ENCODE data around the gene ARNT2. TPM values are rescaled to one million over a fixed set of nuclear protein-coding genes. Genes with fewer than 3 reads are reported as not detected.

ARNT2 gene
- polyA plus RNA-seq, 2 of the 4 experiments (the other 2 are of a cell fraction): 8.9 to 17.0 TPM

DNA sequence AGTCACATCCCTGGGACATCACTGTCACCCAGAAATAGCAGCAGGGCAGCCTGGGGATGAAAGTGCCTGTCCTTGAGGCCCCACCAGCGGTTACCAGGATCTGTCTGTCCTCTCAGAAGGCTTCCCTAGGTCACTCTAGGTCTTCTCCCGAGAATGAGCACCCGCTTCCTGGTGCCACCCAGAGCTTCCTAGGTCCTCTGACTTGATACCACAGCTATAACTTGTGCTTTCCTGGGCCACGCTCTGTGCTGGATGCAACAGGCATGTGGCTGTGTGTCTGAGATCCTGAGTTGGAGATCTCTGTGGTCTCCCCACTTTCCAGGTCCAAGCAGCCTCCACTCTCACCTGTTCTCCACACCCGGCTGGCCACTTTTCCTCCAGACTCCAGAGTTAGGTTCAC is 25.8 kb downstream of the ARNT2 start:
- no peak for FAIRE-seq
- Histone ChIP-seq H3K27ac (no peak overlapping the region), H3K4me2 (no peak overlapping the region), H3K4me1 (no peaks in the 10 kb centered on the region; the same call in 2 of the 3 replicates), H3K4me3 (no peak overlapping the region), H3K9me3 (no peaks in the 10 kb centered on the region)
- ChIA-PET CTCF (interaction anchor here (1.2 to 2.4 kb wide), 2 partner anchors 11 to 15 kb away, joined by 5 to 21 read pairs; no protein-coding TSS in a partner anchor), POLR2A (no interaction called here)
- TF ChIP-seq, protein P1, sequence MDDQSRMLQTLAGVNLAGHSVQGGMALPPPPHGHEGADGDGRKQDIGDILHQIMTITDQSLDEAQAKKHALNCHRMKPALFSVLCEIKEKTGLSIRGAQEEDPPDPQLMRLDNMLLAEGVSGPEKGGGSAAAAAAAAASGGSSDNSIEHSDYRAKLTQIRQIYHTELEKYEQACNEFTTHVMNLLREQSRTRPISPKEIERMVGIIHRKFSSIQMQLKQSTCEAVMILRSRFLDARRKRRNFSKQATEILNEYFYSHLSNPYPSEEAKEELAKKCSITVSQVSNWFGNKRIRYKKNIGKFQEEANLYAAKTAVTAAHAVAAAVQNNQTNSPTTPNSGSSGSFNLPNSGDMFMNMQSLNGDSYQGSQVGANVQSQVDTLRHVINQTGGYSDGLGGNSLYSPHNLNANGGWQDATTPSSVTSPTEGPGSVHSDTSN (IDR thresholded peaks at IDR 0.05): no peak
- TF ChIP-seq, protein P2, sequence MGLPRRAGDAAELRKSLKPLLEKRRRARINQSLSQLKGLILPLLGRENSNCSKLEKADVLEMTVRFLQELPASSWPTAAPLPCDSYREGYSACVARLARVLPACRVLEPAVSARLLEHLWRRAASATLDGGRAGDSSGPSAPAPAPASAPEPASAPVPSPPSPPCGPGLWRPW (IDR thresholded peaks at IDR 0.05): no peak
- TF ChIP-seq CHD4 (IDR thresholded peaks at IDR 0.05; ENCODE audit: borderline replicate concordance) (no peak), RFX5 (IDR thresholded peaks at IDR 0.05) (no peak), JUN (IDR thresholded peaks at IDR 0.05) (no peak)
- TF ChIP-seq, protein P3, sequence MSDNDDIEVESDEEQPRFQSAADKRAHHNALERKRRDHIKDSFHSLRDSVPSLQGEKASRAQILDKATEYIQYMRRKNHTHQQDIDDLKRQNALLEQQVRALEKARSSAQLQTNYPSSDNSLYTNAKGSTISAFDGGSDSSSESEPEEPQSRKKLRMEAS (IDR thresholded peaks at IDR 0.05): no peak
- DNase-seq (ENCODE audit: low read depth in 1 of 2, low spot score in 1 of 2): no peak
- no peak for ATAC-seq
- 79% methylated on average over 5 of the region's 5 CpGs for WGBS (ENCODE audit: missing lambda C conversion rate)

DNA sequence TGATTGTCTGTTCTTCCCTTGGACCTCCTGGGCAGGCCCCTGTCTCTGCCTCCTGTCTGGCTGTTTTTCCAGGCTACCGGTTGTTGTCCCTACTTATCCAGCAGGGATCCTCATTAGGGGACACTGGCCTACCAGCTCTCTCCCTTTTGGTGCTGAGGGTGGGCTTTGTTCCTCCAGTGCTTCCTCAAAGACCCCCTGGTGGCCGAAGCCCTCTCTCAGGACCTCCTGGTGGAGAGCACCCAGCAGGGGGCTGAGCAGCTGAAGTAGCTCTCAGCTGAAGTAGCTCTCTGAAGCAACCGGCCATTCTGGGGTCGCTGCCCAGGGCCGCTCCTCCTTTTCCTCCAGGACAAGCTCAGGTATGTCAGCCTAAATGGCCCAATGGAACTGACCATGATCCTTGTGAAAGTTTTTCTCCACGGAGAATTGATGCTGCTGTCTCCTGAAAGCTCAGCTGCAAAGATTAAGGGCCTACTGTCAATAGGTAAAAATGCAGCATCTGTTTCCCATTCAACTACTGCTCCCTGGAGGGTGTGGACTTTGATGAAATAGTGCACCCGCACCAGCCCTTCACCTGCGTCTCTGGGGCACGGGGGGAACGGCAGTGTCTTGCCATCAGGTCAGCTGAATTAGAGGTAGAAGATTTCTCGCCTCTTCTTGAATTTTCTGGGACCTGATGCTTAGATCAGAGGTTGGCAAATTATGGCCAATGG is 27.6 kb downstream of the ARNT2 start:
- 66% methylated on average over 10 of the region's 11 CpGs for WGBS (ENCODE audit: missing lambda C conversion rate)

More for the DNA sequence above, 27.6 kb downstream of the ARNT2 start:
- Histone ChIP-seq H3K4me2 (no peak overlapping the region), H3K27ac (no peak overlapping the region), H3K4me3 (no peak overlapping the region), H3K9me3 (no peaks in the 10 kb centered on the region), H3K4me1 (peaks cover 10% of the 10 kb centered on the region)
- TF ChIP-seq REST (IDR thresholded peaks at IDR 0.05) (no peak), NPAS2 (CRISPR knock-in tag; IDR thresholded peaks at IDR 0.05; ENCODE audit: borderline replicate concordance) (no peak), ZFP36 (IDR thresholded peaks at IDR 0.05; ENCODE audit: borderline replicate concordance, partially characterized antibody) (no peak), TP53 (CRISPR knock-in tag; IDR thresholded peaks at IDR 0.05) (no peak), FOXS1 (CRISPR knock-in tag; IDR thresholded peaks at IDR 0.05) (no peak), ZC3H11A (IDR thresholded peaks at IDR 0.05) (no peak), GATA3 (IDR thresholded peaks at IDR 0.05; ENCODE audit: borderline replicate concordance) (no peak)
- TF ChIP-seq, protein P4, sequence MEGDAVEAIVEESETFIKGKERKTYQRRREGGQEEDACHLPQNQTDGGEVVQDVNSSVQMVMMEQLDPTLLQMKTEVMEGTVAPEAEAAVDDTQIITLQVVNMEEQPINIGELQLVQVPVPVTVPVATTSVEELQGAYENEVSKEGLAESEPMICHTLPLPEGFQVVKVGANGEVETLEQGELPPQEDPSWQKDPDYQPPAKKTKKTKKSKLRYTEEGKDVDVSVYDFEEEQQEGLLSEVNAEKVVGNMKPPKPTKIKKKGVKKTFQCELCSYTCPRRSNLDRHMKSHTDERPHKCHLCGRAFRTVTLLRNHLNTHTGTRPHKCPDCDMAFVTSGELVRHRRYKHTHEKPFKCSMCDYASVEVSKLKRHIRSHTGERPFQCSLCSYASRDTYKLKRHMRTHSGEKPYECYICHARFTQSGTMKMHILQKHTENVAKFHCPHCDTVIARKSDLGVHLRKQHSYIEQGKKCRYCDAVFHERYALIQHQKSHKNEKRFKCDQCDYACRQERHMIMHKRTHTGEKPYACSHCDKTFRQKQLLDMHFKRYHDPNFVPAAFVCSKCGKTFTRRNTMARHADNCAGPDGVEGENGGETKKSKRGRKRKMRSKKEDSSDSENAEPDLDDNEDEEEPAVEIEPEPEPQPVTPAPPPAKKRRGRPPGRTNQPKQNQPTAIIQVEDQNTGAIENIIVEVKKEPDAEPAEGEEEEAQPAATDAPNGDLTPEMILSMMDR (IDR thresholded peaks at IDR 0.05): no peak
- ChIA-PET POLR2A (no interaction called here), CTCF (interaction anchor here (0.5 to 1.3 kb wide), 6 partner anchors 13 to 538 kb away, joined by 3 to 12 read pairs (median 4); no protein-coding TSS in a partner anchor)
- FAIRE-seq (no peak), ATAC-seq (no peak), DNase-seq (ENCODE audit: low read depth in 1 of 2, low spot score in 1 of 2) (no peak)

Data from A549 (cell line).